GM18868 (cell line): Measurements from ENCODE around the gene PRDM11.

Experiments used
- ATAC-seq: cut with Tn5 transposase; IDR thresholded peaks from one replicate; pipeline ENCODE4 v1.9.1; 2021; ENCODE audit warnings: mild to moderate bottlenecking, moderate library complexity; ENCODE audit not compliant: unreplicated experiment

PRDM11 gene

GRCh38 chr11:45141631-45142030 is 4.8 kb upstream of the PRDM11 start:
- ATAC-seq = no peak

GRCh38 chr11:45142241-45143055 is 4.0 kb upstream of the PRDM11 start:
- no peak for ATAC-seq

DNA sequence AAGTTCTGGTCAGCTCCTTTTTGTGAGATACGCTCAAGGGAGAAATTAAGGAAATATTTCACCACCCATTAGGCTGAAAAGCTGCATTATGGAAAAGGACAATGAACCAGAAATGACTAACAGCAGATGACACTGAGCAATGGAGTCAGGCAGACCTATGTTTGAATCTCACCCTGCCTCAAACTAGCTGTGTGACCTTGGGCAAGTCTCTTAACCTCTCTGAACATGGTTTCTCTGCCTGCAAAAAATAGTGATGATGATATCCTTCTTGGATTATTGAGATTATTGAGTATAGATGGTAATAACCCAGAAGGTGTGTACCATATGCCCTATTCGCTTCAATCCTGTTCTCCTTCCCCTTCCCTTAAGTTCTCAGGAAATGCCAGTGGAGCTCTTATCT is 2.9 kb upstream of the PRDM11 start:
- ATAC-seq = no peak

GRCh38 chr11:45144126-45145082 is 2.0 kb upstream of the PRDM11 start:
- ATAC-seq = no peak

DNA sequence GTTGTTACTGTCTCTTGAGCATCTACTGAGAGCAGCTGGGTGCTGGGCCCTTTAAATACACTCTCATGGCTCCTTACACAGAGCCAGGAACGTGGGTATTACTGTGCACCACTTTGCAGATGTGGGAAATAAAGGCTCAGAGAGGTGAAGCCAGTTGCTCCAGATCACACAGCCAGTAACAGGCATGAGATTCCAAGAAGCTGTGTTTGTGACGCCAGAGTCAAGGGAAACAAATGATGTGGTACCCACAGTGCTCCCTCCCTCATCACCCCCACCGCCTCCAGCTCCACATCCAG is 1.4 kb upstream of the PRDM11 start:
- no peak for ATAC-seq

- ATAC-seq = no peak
Observed at GRCh38 chr11:45145379-45146071, 914 bp upstream of the PRDM11 start.

DNA sequence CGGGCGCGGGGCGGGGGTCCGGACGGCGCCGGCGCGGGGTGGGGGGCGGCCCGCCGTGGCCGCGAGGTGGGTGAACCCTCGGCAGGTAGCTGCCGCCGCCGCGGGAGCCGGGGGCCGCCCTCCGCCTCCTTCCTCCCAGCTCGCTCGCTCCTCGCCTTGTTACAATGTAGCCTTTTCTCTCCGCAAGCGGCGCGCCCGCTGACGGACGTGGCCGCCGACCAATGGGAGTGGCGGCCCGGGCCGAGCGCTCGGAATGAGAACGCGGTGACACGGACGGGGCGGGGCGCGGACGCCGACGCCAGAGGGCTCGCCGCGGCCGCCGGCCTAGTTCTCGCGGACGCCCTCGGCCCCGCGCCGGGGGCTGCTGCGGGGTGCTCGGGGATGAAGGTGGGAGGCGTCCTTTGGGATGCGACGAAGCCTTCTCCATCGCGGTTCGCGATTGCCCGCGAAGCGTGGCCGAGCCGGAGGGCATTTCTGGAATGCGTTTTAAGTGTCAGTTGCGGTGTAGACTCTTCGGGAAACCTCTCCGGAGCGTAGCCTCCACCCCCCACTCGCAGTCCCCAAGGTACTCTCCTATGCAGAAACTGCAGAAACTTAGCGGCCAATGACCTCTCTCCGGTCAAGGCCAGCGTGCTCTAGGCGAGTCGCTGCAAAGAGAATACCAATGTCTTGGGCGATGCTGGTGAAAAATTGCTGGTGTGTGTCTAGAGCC is 734 bp downstream of the PRDM11 start:
- peak; percentile 98 for ATAC-seq

GRCh38 chr11:45147891-45148675 is 1.6 kb downstream of the PRDM11 start:
- no peak for ATAC-seq

DNA sequence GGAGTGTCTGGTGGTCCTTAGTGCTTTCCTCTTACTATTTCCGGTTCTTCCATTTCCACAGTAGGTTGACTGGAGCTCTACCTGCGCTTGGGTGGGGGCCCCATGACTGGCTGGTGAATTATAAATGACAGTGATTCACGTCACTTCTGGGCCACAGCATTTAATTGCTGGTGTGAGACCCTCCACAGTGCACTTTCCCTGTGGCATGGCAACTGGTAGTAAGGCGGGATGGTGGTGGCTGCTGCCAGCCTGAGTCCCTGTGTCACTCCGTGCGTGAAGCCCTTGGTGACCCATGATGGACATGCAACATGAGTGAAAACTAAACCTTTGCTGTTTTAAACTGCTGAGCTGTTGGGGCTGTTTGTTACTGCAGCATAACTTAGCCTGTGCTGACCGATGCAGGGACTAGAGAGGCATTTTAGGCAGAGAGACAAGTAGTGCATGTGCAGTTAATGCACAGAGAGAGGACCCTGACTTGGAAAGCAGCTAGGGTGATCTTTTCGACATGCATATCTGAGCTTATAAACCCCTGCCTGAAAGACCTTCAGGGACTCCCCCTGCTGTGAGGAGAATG is 3.1 kb downstream of the PRDM11 start:
- no peak for ATAC-seq

- no peak for ATAC-seq
Observed at GRCh38 chr11:45150301-45150700, 3.9 kb downstream of the PRDM11 start.

- no peak for ATAC-seq
Observed at GRCh38 chr11:45150943-45151342, 4.5 kb downstream of the PRDM11 start.

- ATAC-seq = no peak
Observed at GRCh38 chr11:45151362-45151982, 5.0 kb downstream of the PRDM11 start.

GRCh38 chr11:45152740-45153595 is 6.5 kb downstream of the PRDM11 start:
- ATAC-seq = no peak

- ATAC-seq = no peak
Observed at GRCh38 chr11:45154276-45154675, 7.8 kb downstream of the PRDM11 start.

DNA sequence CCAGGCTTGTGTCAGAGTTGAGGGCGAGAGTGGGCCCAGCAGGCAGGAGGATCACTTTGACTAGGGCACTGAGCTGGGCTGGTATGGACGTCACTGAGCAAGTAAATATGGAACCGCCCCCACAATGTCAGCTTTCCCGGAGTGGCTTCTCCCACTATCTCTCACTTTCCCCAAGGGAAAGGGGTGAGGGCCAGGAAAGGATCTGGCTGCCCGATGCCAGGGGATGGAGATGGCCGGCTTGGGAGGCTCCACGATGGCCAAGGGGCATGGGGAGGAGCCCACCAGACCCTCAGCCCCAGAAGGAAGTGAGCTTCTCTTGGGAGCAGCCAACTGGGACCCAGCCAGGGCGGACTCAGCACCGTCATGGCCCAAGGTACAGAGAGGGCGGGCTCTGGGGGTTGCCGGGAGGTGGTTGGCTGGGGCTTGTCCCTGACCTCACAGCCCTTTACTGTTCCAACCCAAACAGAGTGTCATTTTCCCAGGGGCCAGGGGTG is 8.7 kb downstream of the PRDM11 start:
- ATAC-seq = no peak

DNA sequence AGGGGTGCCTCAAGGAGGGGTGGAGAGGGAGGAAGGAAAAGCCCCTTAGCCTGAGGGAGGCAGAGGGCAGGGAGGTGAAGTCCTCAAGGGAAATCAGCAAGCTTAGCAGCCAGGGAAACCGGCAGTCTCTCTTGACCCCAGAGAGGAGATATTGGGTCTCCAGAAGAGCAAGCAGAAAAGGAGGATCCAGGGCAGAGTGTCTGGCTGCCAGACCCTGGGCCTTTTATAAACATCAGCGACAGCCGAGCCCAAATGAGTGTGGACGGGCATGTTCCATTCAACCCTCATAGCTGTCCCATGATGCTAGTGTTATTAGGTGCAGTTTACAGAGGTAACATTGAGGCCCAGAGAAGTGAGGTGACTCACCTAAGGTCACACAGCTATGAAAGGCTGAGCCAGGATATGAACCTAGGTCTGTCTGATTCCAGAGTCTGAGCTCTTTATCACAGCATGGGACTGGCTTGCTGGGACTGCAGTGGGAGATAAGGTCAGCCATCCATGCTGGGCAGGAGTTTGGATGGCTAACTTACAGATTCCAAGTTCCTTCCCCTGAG is 9.3 kb downstream of the PRDM11 start:
- no peak for ATAC-seq

GRCh38 chr11:45156201-45156600 is 9.8 kb downstream of the PRDM11 start:
- ATAC-seq = no peak

DNA sequence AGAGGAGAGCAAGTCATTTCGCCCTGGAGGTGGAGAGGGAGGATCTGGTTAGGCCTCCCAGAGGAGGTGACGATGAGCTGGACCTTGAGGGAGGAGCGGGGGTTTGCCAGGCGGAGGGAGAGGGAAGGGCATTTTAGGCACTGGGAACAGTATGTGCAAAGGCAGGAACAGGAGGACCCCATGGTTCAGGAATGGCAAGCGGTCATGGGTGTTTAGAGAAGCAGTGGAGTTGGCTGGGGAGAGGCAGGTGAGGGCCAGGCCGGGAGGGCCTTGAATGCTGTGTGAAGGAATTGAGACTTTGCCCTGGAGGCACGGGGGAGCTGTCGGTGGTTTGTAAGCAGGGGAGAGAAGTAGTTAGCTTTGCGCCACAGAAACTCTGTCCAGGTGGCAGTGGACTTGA is 10.3 kb downstream of the PRDM11 start:
- ATAC-seq = no peak
